Measurements from ENCODE around the gene ARFIP1. TPM values are rescaled to one million over a fixed set of nuclear protein-coding genes. Genes with fewer than 3 reads are reported as not detected.

ARFIP1 gene
- total RNA-seq, 1 experiment from 2014 or later, result 32.7 TPM

DNA sequence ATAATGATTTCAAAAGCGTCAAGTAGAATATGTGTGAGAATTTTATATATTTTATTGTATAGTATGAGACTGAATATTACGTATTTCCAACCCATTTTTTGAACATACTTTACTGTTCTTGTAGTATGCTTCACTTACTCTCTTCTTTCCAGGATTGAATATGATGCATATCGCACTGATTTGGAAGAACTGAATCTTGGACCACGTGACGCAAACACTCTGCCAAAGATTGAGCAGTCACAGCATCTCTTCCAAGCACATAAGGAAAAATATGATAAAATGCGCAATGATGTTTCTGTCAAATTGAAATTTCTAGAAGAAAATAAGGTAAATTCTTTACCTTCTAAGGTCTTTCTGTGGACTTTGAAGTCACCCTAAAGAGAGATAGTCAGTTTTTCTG lies 108.2 kb downstream of the ARFIP1 start:
- CTCF ChIA-PET, result no interaction called here
- Histone ChIP-seq H3K79me2 (ENCODE audit: insufficient read depth, low read length) (no peaks in the 10 kb centered on the region), H3K27me3 (ENCODE audit: insufficient read depth, low read length) (no peaks in the 10 kb centered on the region), H3K4me3 (replicated peaks in 1 of 2; ENCODE audit: low read depth in 1 of 2, low read length in 2 of 2) (no peak overlapping the region), H3K4me2 (ENCODE audit: low read length) (no peak overlapping the region), H3K9me2 (ENCODE audit: insufficient read depth) (no peaks in the 10 kb centered on the region), H2AFZ (ENCODE audit: low read depth, low read length, poor library complexity, severe bottlenecking) (no peak overlapping the region), H3K9ac (ENCODE audit: low read length) (no peak overlapping the region), H3K36me3 (ENCODE audit: control insufficient read depth in 1 of 2, insufficient read depth in 2 of 2, low read length in 2 of 2) (no peaks in the 10 kb centered on the region), H3K9me3 (ENCODE audit: control insufficient read depth in 1 of 2, insufficient read depth in 1 of 2, low read depth in 1 of 2, low read length in 2 of 2) (no peaks in the 10 kb centered on the region), H3K27ac (ENCODE audit: low read depth, low read length) (no peak overlapping the region), H3K4me1 (ENCODE audit: control insufficient read depth in 1 of 2, insufficient read depth in 2 of 2, low read length in 2 of 2) (no peaks in the 10 kb centered on the region), H4K20me1 (ENCODE audit: insufficient read depth) (peaks cover 3% of the 10 kb centered on the region; the same call in 1 of the 2 replicates)
- no TSS peak for BruUV-seq (replicated peaks)
- RAD21 ChIA-PET (ENCODE audit: low non-redundant PET in 1 of 2, low total read pairs in 2 of 2, uncharacterized antibody in 2 of 2, unreplicated experiment in 2 of 2), result no interaction called here
- no peak for ATAC-seq
- no peak for DNase-seq (ENCODE audit: low read depth, low spot score)
- POLR2A ChIA-PET, result no interaction called here
- intact Hi-C loops (cut with micrococcal nuclease), result no loop called here
- TF ChIP-seq ZFX (IDR thresholded peaks at IDR 0.05) (no peak), POLR2AphosphoS5 (IDR thresholded peaks at IDR 0.05; ENCODE audit: low read depth, low read length) (no peak), TCF7L2 (IDR thresholded peaks at IDR 0.05; ENCODE audit: borderline replicate concordance, extremely low read depth, insufficient read depth, insufficient read length) (no peak), CBX3 (IDR thresholded peaks at IDR 0.05; ENCODE audit: low read depth) (no peak), YY1 (IDR thresholded peaks at IDR 0.05; ENCODE audit: extremely low read depth, insufficient replicate concordance, low read depth, low read length) (no peak), JUND (IDR thresholded peaks at IDR 0.05) (no peak), POLR2A (IDR thresholded peaks at IDR 0.05; ENCODE audit: borderline replicate concordance, extremely low read depth, insufficient read depth, insufficient read length) (no peak), ZNF274 (IDR thresholded peaks at IDR 0.05; ENCODE audit: low read depth, low read length) (no peak), SRF (IDR thresholded peaks at IDR 0.05; ENCODE audit: low read depth) (no peak), ELF1 (IDR thresholded peaks at IDR 0.05; ENCODE audit: borderline replicate concordance, low read depth) (no peak)

DNA sequence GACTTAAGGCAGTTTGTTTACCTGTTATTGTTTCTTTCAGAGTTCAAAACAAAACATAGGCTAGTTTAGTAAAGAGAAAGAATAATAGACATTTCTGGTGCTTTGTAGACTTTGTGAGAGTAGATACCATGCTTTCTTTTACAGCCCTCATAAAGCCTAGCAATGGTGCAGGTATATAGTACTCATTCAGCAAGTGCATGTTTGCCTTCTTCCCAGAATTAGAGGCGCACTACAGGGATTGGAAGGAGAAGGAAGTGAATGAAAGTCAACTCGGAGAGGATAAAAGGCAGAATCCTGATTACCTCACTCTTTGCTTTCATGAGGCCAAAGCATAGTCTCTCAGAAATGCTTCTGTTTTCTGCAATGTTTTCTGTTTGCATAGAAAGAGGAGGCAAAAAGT lies 113.2 kb downstream of the ARFIP1 start:
- H3K4me1 ChIP-seq (ENCODE audit: control insufficient read depth in 1 of 2, insufficient read depth in 2 of 2, low read length in 2 of 2), result peaks cover 3 to 11% of the 10 kb centered on the region in 2 experiments; a peak in 2 of 4 replicates
- intact Hi-C loops (cut with micrococcal nuclease), result no loop called here
- no peak overlapping the region for H3K4me2 ChIP-seq (ENCODE audit: low read length)
- CTCF ChIA-PET, result no interaction called here
- no peaks in the 10 kb centered on the region for H3K27me3 ChIP-seq (ENCODE audit: insufficient read depth, low read length)
- H3K79me2 ChIP-seq (ENCODE audit: insufficient read depth, low read length), result no peaks in the 10 kb centered on the region
- RAD21 ChIA-PET (ENCODE audit: low non-redundant PET in 1 of 2, low total read pairs in 2 of 2, uncharacterized antibody in 2 of 2, unreplicated experiment in 2 of 2), result no interaction called here
- DNase-seq (ENCODE audit: low read depth, low spot score) (no peak), ATAC-seq (no peak)
- no peak for TF ChIP-seq EZH2phosphoT487 (IDR thresholded peaks at IDR 0.05; ENCODE audit: borderline replicate concordance)
- no peak for TF ChIP-seq YY1 (IDR thresholded peaks at IDR 0.05; ENCODE audit: extremely low read depth, insufficient replicate concordance, low read depth, low read length)
- no peak for TF ChIP-seq EZH2 (IDR thresholded peaks at IDR 0.05)
- no peak for TF ChIP-seq TCF7L2 (IDR thresholded peaks at IDR 0.05; ENCODE audit: borderline replicate concordance, extremely low read depth, insufficient read depth, insufficient read length)
- POLR2A ChIA-PET, result no interaction called here
- H3K9ac ChIP-seq (ENCODE audit: low read length), result no peak overlapping the region
- H2AFZ ChIP-seq (ENCODE audit: low read depth, low read length, poor library complexity, severe bottlenecking), result no peak overlapping the region
- no peaks in the 10 kb centered on the region for H3K9me2 ChIP-seq (ENCODE audit: insufficient read depth)
- H3K4me3 ChIP-seq (replicated peaks in 1 of 2; ENCODE audit: low read depth in 1 of 2, low read length in 2 of 2), result no peak overlapping the region
- peaks cover 3% of the 10 kb centered on the region; the same call in 1 of the 2 replicates for H4K20me1 ChIP-seq (ENCODE audit: insufficient read depth)
- BruUV-seq (replicated peaks), result no TSS peak
- H3K27ac ChIP-seq (ENCODE audit: low read depth, low read length), result no peak overlapping the region
- H3K36me3 ChIP-seq (ENCODE audit: control insufficient read depth in 1 of 2, insufficient read depth in 2 of 2, low read length in 2 of 2), result no peaks in the 10 kb centered on the region
- no peaks in the 10 kb centered on the region for H3K9me3 ChIP-seq (ENCODE audit: control insufficient read depth in 1 of 2, insufficient read depth in 1 of 2, low read depth in 1 of 2, low read length in 2 of 2)
